WERI-Rb-1 (cell line): ENCODE results near the gene ALG2.

Source experiments
- DNase-seq: peaks from one replicate; pipeline ENCODE4 v3.0.0-alpha.2; 2020
- H3K27ac ChIP-seq: fragments of 250-450 bp; sonication (Bioruptor Pico); 2 replicates; pipeline ENCODE4 v1.5.1; 2020; ENCODE audit warnings: mild to moderate bottlenecking, moderate library complexity
- H3K27me3 ChIP-seq: fragments of 250-450 bp; sonication (Bioruptor Pico); 2 replicates; pipeline ENCODE4 v1.5.1; 2021; ENCODE audit warnings: mild to moderate bottlenecking, low read depth, moderate library complexity; ENCODE audit not compliant: insufficient read depth, severe bottlenecking
- H3K36me3 ChIP-seq: fragments of 250-450 bp; sonication (Bioruptor Pico); 2 replicates; pipeline ENCODE4 v1.5.1; 2020; ENCODE audit warnings: mild to moderate bottlenecking, moderate library complexity
- H3K4me3 ChIP-seq: 2 replicates; pipeline ENCODE4 v1.5.1; 2011; ENCODE audit warnings: low read depth, mild to moderate bottlenecking, control low read depth, low read length
- H3K9me3 ChIP-seq: fragments of 250-450 bp; sonication (Bioruptor Pico); 2 replicates; pipeline ENCODE4 v1.5.1; 2021; ENCODE audit warnings: mild to moderate bottlenecking, moderate library complexity; ENCODE audit not compliant: severe bottlenecking
- CTCF ChIP-seq: IDR thresholded peaks from 2 replicates; pipeline ENCODE4 v1.5.1; 2011; ENCODE audit warnings: low read depth, mild to moderate bottlenecking, control low read depth, inconsistent platforms, low read length

The ALG2 gene

GRCh38 chr9:99264070-99264680 lies 42.4 kb upstream of the ALG2 start:
- Histone ChIP-seq H3K36me3 (no peaks in the 10 kb centered on the region), H3K9me3 (no peaks in the 10 kb centered on the region), H3K27me3 (no peaks in the 10 kb centered on the region), H3K4me3 (no peak overlapping the region), H3K27ac (no peak overlapping the region)
- peak; percentile 67 for DNase-seq
- TF ChIP-seq CTCF = peak; percentile 67

GRCh38 chr9:99262949-99263418 lies 41.2 kb upstream of the ALG2 start:
- H3K27me3 ChIP-seq = no peaks in the 10 kb centered on the region
- no peaks in the 10 kb centered on the region for H3K36me3 ChIP-seq
- no peak overlapping the region for H3K27ac ChIP-seq
- no peak for DNase-seq
- no peak overlapping the region for H3K4me3 ChIP-seq
- TF ChIP-seq CTCF = no peak
- no peaks in the 10 kb centered on the region for H3K9me3 ChIP-seq

- TF ChIP-seq CTCF = no peak
- no peak for DNase-seq
These were observed 40.2 kb upstream of the ALG2 start for GRCh38 chr9:99261923-99262322.

GRCh38 chr9:99259231-99259918 lies 37.6 kb upstream of the ALG2 start:
- Histone ChIP-seq H3K4me3 (no peak overlapping the region), H3K27ac (no peak overlapping the region), H3K36me3 (no peaks in the 10 kb centered on the region), H3K27me3 (no peaks in the 10 kb centered on the region), H3K9me3 (no peaks in the 10 kb centered on the region)
- DNase-seq = no peak
- no peak for TF ChIP-seq CTCF

More at GRCh38 chr9:99261923-99262322, 40.2 kb upstream of the ALG2 start:
- Histone ChIP-seq H3K27ac (no peak overlapping the region), H3K36me3 (no peaks in the 10 kb centered on the region), H3K9me3 (no peaks in the 10 kb centered on the region), H3K27me3 (no peaks in the 10 kb centered on the region), H3K4me3 (no peak overlapping the region)

- no peak for TF ChIP-seq CTCF
- H3K27ac ChIP-seq = no peak overlapping the region
- no peak for DNase-seq
- H3K36me3 ChIP-seq = no peaks in the 10 kb centered on the region
- H3K27me3 ChIP-seq = no peaks in the 10 kb centered on the region
- H3K9me3 ChIP-seq = no peaks in the 10 kb centered on the region
- H3K4me3 ChIP-seq = no peak overlapping the region
These were observed 36.1 kb upstream of the ALG2 start for GRCh38 chr9:99257723-99258389.
